ENCODE measurements around the gene TIMD4.

TIMD4 gene

GRCh38 chr5:156920861-156921431, 42.1 kb downstream of the TIMD4 start:
- no peak for DNase-seq (ENCODE audit: low spot score)

- no peak for DNase-seq (ENCODE audit: low spot score)
Observed at GRCh38 chr5:156920042-156920860, 42.8 kb downstream of the TIMD4 start.

GRCh38 chr5:156918311-156918845, 44.6 kb downstream of the TIMD4 start:
- no peak for DNase-seq (ENCODE audit: low spot score)

GRCh38 chr5:156914371-156914737, 48.7 kb downstream of the TIMD4 start:
- DNase-seq (ENCODE audit: low spot score), result no peak

- no peak for DNase-seq (ENCODE audit: low spot score)
Observed at GRCh38 chr5:156913719-156914370, 49.2 kb downstream of the TIMD4 start.

- DNase-seq (ENCODE audit: low spot score), result no peak
Observed at GRCh38 chr5:156913355-156913718, 49.7 kb downstream of the TIMD4 start.

- no peak for DNase-seq (ENCODE audit: low spot score)
Observed at GRCh38 chr5:156912869-156913268, 50.2 kb downstream of the TIMD4 start.

GRCh38 chr5:156909180-156909579, 53.8 kb downstream of the TIMD4 start:
- DNase-seq (ENCODE audit: low spot score), result no peak

- no peak for DNase-seq (ENCODE audit: low spot score)
Observed at GRCh38 chr5:156907667-156908066, 55.4 kb downstream of the TIMD4 start.

- no peak for DNase-seq (ENCODE audit: low spot score)
Observed at GRCh38 chr5:156906807-156907206, 56.2 kb downstream of the TIMD4 start.

- peak; percentile 14 for DNase-seq (ENCODE audit: low spot score)
Observed at GRCh38 chr5:156896546-156896945, 66.5 kb downstream of the TIMD4 start.

- DNase-seq (ENCODE audit: low spot score), result no peak
Observed at GRCh38 chr5:156893517-156893916, 69.5 kb downstream of the TIMD4 start.

- DNase-seq (ENCODE audit: low spot score), result no peak
Observed at GRCh38 chr5:156892864-156893263, 70.2 kb downstream of the TIMD4 start.

- DNase-seq (ENCODE audit: low spot score), result no peak
Observed at GRCh38 chr5:156892223-156892622, 70.8 kb downstream of the TIMD4 start.

- DNase-seq (ENCODE audit: low spot score), result no peak
Observed at GRCh38 chr5:156888520-156888919, 74.5 kb downstream of the TIMD4 start.

GRCh38 chr5:156883316-156883875, 79.6 kb downstream of the TIMD4 start:
- DNase-seq (ENCODE audit: low spot score), result no peak

- DNase-seq (ENCODE audit: low spot score), result no peak
Observed at GRCh38 chr5:156879665-156880285, 83.3 kb downstream of the TIMD4 start.

- no peak for DNase-seq (ENCODE audit: low spot score)
Observed at GRCh38 chr5:156871212-156871611, 91.8 kb downstream of the TIMD4 start.

- no peak for DNase-seq (ENCODE audit: low spot score)
Observed at GRCh38 chr5:156870498-156870839, 92.6 kb downstream of the TIMD4 start.

Measured in RKO (cell line).